OCI-LY1 (cell line): Measurements from ENCODE around the gene CISD2.

ENCODE experiments used
- H2AFZ ChIP-seq: fragments of 200-600 bp; sonication (generic), shearing (Covaris generic); 2 replicates; pipeline ENCODE4 v1.6.0; 2014; ENCODE audit warnings: antibody characterized with exemption, mild to moderate bottlenecking, low read length
- H3F3A ChIP-seq: fragments of 200-600 bp; sonication (generic), shearing (Covaris generic); 2 replicates; pipeline ENCODE4 v1.6.0; 2014; ENCODE audit warnings: mild to moderate bottlenecking, antibody characterized with exemption, low read length, moderate library complexity; ENCODE audit not compliant: insufficient read depth
- H3K27ac ChIP-seq: fragments of 200-600 bp; sonication (generic); 2 replicates; pipeline ENCODE4 v1.5.1; 2014; ENCODE audit warnings: low read length, mixed run types, mild to moderate bottlenecking, low read depth; ENCODE audit not compliant: poor library complexity, severe bottlenecking
- H3K27me3 ChIP-seq: fragments of 200-600 bp; sonication (generic); 2 replicates; pipeline ENCODE4 v1.6.0; 2014; ENCODE audit warnings: antibody characterized with exemption, mild to moderate bottlenecking, low read length, moderate library complexity; ENCODE audit not compliant: insufficient read depth
- H3K36me3 ChIP-seq: fragments of 200-600 bp; sonication (generic); 2 replicates; pipeline ENCODE4 v1.6.1; 2014; ENCODE audit warnings: mild to moderate bottlenecking, antibody characterized with exemption, low read length, moderate library complexity, mixed read lengths; ENCODE audit not compliant: insufficient read depth
- H3K4me1 ChIP-seq: fragments of 200-600 bp; sonication (generic); 2 replicates; pipeline ENCODE4 v1.5.1; 2014; ENCODE audit warnings: mild to moderate bottlenecking, low read length, moderate library complexity; ENCODE audit not compliant: insufficient read depth, severe bottlenecking
- H3K4me2 ChIP-seq: fragments of 200-600 bp; sonication (generic), shearing (Covaris generic); 2 replicates; pipeline ENCODE4 v1.6.1; 2014; ENCODE audit warnings: low read length
- H3K4me3 ChIP-seq: fragments of 200-600 bp; sonication (generic); 2 replicates; pipeline ENCODE4 v1.5.1; 2014; ENCODE audit warnings: low read length, low read depth, mild to moderate bottlenecking, mixed read lengths; ENCODE audit not compliant: poor library complexity, severe bottlenecking
- H3K79me2 ChIP-seq: fragments of 200-600 bp; shearing (Covaris generic); 2 replicates; pipeline ENCODE4 v1.6.1; 2016; ENCODE audit warnings: mixed run types, low read length, mixed read lengths; ENCODE audit not compliant: insufficient read depth
- H3K9ac ChIP-seq: fragments of 200-600 bp; sonication (generic), shearing (Covaris generic); 2 replicates; pipeline ENCODE4 v1.6.1; 2014; ENCODE audit warnings: mild to moderate bottlenecking, low read length, mixed read lengths
- H3K9me2 ChIP-seq: fragments of 200-600 bp; sonication (generic), shearing (Covaris generic); 2 replicates; pipeline ENCODE4 v1.6.1; 2014; ENCODE audit warnings: low read depth, mild to moderate bottlenecking, low read length, mixed read lengths
- H3K9me3 ChIP-seq: fragments of 200-600 bp; shearing (Covaris generic); 2 replicates; pipeline ENCODE4 v1.6.1; 2014; ENCODE audit warnings: low read length, mixed read lengths
- H4K20me1 ChIP-seq: fragments of 200-600 bp; sonication (generic), shearing (Covaris generic); 2 replicates; pipeline ENCODE4 v1.6.0; 2016; ENCODE audit warnings: mild to moderate bottlenecking, low read length; ENCODE audit not compliant: insufficient read depth
- EZH2 ChIP-seq: fragments of 200-600 bp; sonication (generic), shearing (Covaris generic); IDR thresholded peaks from 2 replicates; pipeline ENCODE4 v1.8.0; 2017; ENCODE audit warnings: borderline replicate concordance, mixed run types, mild to moderate bottlenecking, antibody characterized with exemption, low read length, moderate library complexity, mixed read lengths
- TF ChIP-seq, protein P1 (sequence below): fragments of 200-600 bp; sonication (generic), shearing (Covaris generic); IDR thresholded peaks from 2 replicates; pipeline ENCODE4 v1.5.1; 2017; ENCODE audit warnings: mild to moderate bottlenecking, antibody characterized with exemption, low read length, moderate library complexity, mixed read lengths

Gene CISD2

DNA sequence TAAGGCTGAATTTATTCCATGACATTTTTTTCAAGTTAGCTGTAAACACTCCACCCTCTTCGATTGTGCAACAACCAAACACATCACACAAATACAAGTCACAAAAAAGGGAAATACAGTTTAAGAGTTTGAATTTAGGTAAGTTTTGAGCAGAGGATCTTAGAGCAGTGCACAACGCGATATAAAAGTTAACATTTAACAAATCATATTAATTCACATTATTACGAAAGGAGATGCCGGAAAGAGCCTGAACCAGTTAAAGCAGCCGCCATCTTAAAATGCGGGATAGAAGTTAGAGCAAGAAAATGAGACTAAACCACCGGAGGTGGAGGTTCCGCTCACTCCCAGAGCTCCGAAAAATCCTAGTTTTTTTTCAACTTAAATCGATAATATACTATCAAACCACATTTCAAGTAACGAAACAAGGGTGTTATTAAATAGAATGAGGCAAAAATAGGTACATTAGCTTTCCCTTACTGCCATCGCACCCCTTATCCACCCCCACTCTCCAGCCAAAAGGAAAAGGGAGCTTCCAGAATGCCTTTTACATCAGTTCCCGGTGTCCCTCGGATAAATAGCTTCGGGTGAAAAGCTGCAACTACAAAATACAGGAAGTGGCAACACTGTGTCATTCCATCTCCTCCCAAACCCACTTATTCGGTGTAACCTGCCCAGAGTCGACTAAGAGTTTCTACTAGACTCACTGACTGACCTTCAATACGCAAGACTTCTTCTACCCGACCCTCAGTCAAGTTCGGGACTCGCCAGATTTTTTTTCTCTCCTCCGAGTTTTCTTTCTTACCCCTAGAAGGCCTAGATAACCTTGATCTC, 43.3 kb upstream of the CISD2 start:
- TF ChIP-seq EZH2, result no peak
- TF ChIP-seq, protein P1, sequence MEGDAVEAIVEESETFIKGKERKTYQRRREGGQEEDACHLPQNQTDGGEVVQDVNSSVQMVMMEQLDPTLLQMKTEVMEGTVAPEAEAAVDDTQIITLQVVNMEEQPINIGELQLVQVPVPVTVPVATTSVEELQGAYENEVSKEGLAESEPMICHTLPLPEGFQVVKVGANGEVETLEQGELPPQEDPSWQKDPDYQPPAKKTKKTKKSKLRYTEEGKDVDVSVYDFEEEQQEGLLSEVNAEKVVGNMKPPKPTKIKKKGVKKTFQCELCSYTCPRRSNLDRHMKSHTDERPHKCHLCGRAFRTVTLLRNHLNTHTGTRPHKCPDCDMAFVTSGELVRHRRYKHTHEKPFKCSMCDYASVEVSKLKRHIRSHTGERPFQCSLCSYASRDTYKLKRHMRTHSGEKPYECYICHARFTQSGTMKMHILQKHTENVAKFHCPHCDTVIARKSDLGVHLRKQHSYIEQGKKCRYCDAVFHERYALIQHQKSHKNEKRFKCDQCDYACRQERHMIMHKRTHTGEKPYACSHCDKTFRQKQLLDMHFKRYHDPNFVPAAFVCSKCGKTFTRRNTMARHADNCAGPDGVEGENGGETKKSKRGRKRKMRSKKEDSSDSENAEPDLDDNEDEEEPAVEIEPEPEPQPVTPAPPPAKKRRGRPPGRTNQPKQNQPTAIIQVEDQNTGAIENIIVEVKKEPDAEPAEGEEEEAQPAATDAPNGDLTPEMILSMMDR, result no peak
- Histone ChIP-seq H3K4me1 (peaks cover 61% of the 10 kb centered on the region), H3K9ac (peak overlapping the region; percentile 92), H2AFZ (no peak overlapping the region), H3K79me2 (peaks cover 64% of the 10 kb centered on the region), H3K4me3 (peak overlapping the region; percentile 98), H3F3A (no peaks in the 10 kb centered on the region), H3K36me3 (peaks cover 62% of the 10 kb centered on the region), H3K4me2 (peak overlapping the region; percentile 83), H3K27me3 (no peaks in the 10 kb centered on the region), H3K9me3 (no peaks in the 10 kb centered on the region), H3K9me2 (no peaks in the 10 kb centered on the region), H4K20me1 (peaks cover 5% of the 10 kb centered on the region; the same call in 1 of the 2 replicates), H3K27ac (peak overlapping the region; percentile 96)

DNA sequence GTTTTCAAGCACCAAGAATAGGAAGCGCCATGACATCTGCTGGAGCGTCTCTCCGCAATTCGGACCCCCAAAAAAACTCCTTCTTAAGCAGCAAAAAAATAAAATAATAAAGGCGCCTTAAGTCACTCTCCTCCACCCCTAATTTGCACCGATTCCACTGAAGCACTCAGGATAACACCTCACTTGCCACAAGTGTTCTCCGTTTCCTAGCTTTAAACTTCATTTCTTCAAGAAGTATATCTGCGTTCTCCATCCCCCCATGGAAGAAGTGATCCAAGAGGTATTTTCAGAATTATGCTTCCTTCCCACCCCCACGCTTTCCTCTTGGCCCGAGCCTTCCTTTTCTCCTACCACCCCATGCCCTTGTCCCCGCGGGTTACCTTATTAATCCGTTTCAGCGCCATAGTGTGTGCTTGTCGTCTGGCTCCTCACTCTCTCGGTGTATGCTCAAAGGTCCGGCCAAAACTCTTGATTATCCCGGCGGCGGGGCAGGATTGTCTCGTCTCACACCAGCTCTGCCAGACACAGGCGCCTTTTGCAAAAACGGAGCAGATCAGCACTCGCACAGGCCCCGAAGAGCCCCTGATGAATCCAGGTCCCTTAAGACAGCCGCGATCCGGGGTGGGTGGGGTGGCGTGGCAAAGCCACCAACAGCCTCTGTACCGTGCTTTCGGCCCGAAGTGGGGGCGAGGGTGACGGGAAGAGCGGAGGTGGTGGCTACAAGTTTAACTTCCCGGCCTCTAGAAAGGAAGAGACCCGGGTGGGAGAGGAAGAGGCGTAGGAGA, 42.5 kb upstream of the CISD2 start:
- Histone ChIP-seq H3K27me3 (no peaks in the 10 kb centered on the region), H3K79me2 (peaks cover 56% of the 10 kb centered on the region), H2AFZ (no peak overlapping the region), H3K9me2 (no peaks in the 10 kb centered on the region), H3K9ac (peak overlapping the region; percentile 92), H3K9me3 (no peaks in the 10 kb centered on the region), H3F3A (no peaks in the 10 kb centered on the region), H4K20me1 (0 out of 2 replicates have a peak, but pooled peaks cover 3% of the 10 kb centered on the region), H3K4me1 (peaks cover 53% of the 10 kb centered on the region), H3K27ac (peak overlapping the region; percentile 96), H3K4me3 (peak overlapping the region; percentile 98), H3K36me3 (peaks cover 54% of the 10 kb centered on the region), H3K4me2 (peak overlapping the region; percentile 83)
- TF ChIP-seq EZH2, result no peak
- TF ChIP-seq, protein P1, result no peak

DNA sequence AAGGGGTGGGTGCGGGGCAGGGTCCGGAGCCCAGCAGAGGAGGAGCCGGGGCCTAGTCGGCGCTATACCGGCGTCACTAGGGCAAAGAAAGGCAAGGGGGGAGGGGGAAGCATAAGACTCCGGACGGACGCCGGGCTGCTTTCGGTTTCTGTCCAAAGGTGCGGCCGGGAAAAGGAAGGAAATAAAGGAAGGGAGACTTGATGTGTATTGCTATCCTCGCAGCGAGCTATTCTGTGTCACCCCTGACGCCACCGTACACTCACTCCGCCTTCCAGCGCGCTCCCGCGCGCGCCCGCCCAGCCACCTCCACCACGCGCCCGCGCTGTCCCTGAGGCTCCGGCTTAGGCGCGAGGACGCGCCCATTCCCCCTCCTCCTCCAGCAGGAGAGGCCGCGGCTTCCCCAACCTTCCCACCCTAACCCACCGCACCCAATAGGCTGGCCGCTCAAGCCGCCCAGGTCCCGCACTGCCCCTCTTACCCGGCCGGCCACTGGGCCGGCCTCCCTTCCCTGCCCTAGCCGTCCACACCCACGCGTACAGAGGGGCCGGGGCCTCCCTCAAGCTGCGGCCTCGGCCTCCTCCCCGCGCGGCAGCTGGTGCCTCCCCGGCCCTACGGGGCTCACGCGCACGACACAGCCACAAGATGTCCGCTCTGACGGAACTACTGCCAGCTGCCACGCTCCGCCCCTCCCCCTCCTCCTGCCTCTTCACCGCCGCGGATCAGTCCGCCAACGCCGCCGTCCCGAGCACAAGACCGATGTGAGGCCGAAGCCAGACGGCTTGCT, 41.7 kb upstream of the CISD2 start, which contains the start of gene UBE2D3:
Gene UBE2D3, minus strand, starts transcription at position 662 of the 784 bp plus-strand sequence. CDS start 1,043 bp downstream, outside the sequence.
- Histone ChIP-seq H3K4me3 (peak within 1 kb of the TSS; percentile 98), H3K9ac (peak within 1 kb of the TSS; percentile 92), H3K9me3 (no peaks in the 10 kb centered on the region), H2AFZ (no peak within 1 kb of the TSS), H3K4me1 (peaks cover 45% of the 10 kb centered on the region), H3K36me3 (peaks cover 46% of the 10 kb centered on the region), H3K27ac (peak within 1 kb of the TSS; percentile 96), H3K27me3 (no peaks in the 10 kb centered on the region), H3K9me2 (no peaks in the 10 kb centered on the region), H3F3A (no peaks in the 10 kb centered on the region), H3K79me2 (peaks cover 48% of the 10 kb centered on the region), H4K20me1 (no peaks in the 10 kb centered on the region), H3K4me2 (peak within 1 kb of the TSS; percentile 83)
- TF ChIP-seq, protein P1, result peak; percentile 37; the same call in 1 of the 2 replicates
- no peak for TF ChIP-seq EZH2
